Measurements from ENCODE around the gene IRF7. TPM values are rescaled to one million over a fixed set of nuclear protein-coding genes. Genes with fewer than 3 reads are reported as not detected.

IRF7 gene
- total RNA-seq, 1 donor from 2014 or later, result 19.6 TPM

DNA sequence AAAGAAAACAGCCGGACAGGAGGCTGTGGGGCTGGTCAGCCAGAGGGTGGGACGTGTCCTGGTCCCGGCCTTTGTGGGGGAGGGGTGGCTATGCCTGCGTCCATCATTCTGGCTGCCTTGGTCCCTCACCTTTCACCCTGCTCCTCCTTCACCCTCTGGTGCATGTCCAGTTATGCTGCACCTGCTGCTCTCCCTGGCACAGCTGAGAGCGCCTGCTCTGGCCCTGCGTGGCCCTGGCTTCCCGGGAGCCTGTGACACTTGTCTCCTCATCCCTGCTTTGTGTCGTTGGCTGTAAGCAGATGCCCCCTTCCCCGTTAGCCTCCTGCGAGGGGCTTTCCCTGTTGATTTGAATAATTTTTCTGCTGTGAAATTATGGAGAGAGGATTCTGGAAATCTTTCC lies 22.8 kb downstream of the IRF7 start:
- ATAC-seq (no peak), DNase-seq (ENCODE audit: low spot score) (no peak)
- intact Hi-C loops (cut with DNase I), result no loop called here

GRCh38 chr11:592501-592900 lies 23.2 kb downstream of the IRF7 start:
- intact Hi-C loops (cut with DNase I), result no loop called here
- DNase-seq (ENCODE audit: low spot score) (no peak), ATAC-seq (no peak)

DNA sequence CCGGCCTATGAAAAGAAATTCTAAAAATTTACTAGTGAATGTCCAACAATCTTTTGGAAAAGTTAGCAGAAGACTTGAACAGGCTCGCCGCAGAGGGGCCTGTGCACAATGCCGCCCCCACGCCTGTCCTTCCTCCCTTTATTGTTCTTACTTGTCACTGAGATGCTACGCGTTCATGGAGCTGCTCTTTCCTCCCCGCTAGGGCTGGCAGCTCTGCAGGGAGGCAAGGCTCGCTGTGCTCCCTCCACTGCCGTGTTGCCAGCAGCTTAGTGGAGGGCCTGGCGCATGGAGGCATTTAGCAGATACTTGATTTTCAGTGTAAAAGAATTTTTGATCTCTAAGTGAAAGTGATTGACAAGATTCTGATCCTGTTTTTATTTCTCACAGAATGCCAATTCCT lies 24.8 kb downstream of the IRF7 start:
- no peak for DNase-seq (ENCODE audit: low spot score)
- no peak for ATAC-seq
- intact Hi-C loops (cut with DNase I), result no loop called here

- DNase-seq (ENCODE audit: low spot score) (no peak), ATAC-seq (no peak)
- intact Hi-C loops (cut with DNase I), result no loop called here
These were observed 26.0 kb downstream of the IRF7 start for GRCh38 chr11:589798-590197.

DNA sequence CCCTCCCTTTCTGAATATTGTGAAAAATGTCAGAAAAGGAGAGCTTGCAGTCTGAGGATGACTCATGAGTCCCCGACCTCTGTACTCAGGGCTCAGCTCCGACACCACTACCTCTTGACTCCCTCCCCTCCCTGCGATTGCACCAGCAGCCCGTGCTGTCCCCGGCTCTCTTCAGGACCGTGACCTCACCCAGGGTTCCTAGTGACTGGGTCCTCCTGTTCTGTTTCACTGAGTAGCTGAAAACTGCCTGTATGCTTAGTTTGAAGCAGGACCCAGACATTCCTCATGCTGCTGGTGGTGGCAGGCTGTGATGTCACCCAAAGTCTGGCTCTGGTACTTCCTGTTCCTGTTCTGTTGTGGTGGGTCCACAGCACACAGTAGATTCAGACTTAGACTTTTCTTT lies 27.8 kb downstream of the IRF7 start:
- ATAC-seq, result no peak
- no peak for DNase-seq (ENCODE audit: low spot score)
- intact Hi-C loops (cut with DNase I), result no loop called here

DNA sequence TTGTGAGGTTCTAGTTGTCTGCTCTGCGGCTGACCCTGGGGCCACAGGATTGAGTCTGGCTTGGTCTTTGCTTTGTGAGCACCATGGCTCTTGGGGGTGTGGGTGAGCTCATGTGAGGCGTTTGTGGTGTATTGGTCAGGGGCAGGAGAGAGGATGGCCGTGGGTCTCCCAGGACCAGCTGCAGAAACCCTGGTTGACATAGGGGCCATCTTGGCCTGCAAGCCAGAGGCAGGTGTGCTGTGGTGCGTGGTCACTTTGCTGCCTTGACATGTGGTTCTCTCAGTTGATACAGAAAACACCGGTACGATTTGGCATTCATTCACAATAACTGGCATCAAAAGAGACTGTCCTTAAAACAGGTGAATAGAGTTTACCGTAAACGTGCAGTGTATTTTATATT lies 28.2 kb downstream of the IRF7 start:
- intact Hi-C loops (cut with DNase I), result no loop called here
- no peak for ATAC-seq
- DNase-seq (ENCODE audit: low spot score), result no peak

- peak; percentile 33 for ATAC-seq
- DNase-seq (ENCODE audit: low spot score), result no peak
- intact Hi-C loops (cut with DNase I), result no loop called here
These were observed 29.1 kb downstream of the IRF7 start for GRCh38 chr11:586376-587316.

DNA sequence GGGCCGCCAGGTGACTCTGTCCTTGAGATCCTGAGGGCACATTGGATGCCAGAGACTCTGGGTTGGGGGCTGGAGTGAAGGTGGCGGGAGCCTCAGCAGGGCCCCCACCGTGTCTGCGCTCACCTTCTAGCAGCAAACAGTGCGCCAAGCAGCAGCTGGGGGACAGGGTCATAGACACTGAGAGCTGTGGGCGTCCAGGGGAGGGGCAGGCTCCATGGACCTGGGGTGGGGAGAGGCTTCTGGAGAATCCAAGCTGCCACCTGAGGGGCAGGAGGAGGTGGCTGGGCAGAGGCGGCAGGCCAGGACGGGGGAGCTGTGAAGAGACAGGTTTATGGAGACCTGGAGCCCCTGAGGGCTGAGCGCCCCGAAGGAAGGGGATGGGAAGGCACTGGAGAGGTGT lies 31.5 kb downstream of the IRF7 start:
- ATAC-seq (no peak), DNase-seq (ENCODE audit: low spot score) (no peak)
- intact Hi-C loops (cut with DNase I), result no loop called here

DNA sequence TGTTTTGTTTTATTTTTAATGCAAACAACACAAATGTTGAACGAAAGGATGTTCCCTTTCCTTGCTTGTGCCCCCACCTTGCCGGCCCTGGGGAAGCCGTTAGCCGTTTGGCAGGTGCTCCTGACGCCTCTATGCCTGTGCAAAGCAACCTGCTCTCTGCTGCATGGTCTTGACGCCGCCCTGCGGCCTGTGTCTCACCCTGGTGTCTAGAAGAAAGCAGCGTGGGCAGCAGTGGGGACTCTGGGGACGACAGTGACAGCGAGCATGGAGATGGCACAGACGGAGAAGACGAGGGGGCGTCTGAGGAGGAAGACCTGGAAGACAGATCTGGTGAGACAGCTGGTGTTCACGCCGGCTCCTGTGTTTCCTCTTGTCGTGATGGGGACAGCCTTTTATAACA lies 34.0 kb downstream of the IRF7 start:
- ATAC-seq (no peak), DNase-seq (ENCODE audit: low spot score) (no peak)
- intact Hi-C loops (cut with DNase I), result no loop called here

- DNase-seq (ENCODE audit: low spot score), result no peak
- intact Hi-C loops (cut with DNase I), result no loop called here
- ATAC-seq, result no peak
These were observed 34.4 kb downstream of the IRF7 start for GRCh38 chr11:581342-581741.

- no peak for ATAC-seq
- DNase-seq (ENCODE audit: low spot score), result no peak
- intact Hi-C loops (cut with DNase I), result no loop called here
These were observed 35.7 kb downstream of the IRF7 start for GRCh38 chr11:579830-580601.

DNA sequence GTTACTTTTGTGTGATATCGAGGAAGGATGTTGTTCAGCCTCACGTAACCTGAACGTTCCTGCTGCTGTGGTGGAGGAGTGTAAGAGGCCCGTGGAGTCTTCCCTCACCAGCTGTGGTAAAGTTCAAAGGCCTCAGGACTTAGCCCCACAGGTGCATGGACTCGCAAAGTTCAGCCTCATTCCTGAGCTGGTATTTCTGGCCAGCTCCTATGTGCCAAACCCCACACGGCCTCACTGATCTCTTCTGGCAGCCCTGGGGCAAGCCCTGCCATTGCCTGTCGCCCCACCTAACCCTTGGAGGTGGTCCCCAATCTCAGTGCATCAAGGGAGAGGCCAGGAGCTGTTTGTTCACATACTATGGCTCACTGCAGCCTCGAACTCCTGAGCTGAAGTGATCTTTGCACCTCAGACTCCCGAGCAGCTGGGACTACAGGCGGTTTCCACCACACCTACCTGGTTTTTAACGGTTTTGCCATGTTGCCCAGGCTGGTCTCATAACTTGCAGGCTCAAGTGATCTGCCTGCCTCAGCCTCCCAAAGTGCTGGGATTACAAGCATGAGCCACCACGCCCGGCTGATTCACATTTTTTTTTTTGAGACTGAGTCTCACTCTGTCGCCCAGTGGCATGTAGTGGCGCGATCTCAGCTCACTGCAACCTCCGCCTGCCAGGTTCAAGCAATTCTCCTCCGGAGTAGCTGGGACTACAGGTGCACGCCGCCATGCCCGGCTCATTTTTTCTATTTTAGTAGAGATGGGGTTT lies 37.3 kb downstream of the IRF7 start:
- intact Hi-C loops (cut with DNase I), result no loop called here
- no peak for DNase-seq (ENCODE audit: low spot score)
- no peak for ATAC-seq

DNA sequence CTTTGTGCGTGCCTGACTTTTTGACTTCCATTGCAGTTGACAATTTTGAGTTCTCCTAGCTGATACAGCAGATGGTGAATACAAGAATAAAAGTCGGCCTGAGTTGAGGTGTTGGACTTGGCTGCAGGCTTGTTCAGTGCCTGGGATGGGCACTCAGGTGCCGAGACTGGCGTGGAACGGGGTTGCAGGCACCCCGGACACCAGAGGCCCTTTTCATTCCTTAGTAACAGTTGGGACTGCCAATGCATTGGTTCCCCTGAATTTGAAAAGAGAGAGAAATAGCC lies 38.2 kb downstream of the IRF7 start:
- intact Hi-C loops (cut with DNase I), result no loop called here
- DNase-seq (ENCODE audit: low spot score) (no peak), ATAC-seq (no peak)

GRCh38 chr11:576811-577610 lies 38.7 kb downstream of the IRF7 start:
- ATAC-seq (no peak), DNase-seq (ENCODE audit: low spot score) (no peak)
- intact Hi-C loops (cut with DNase I), result no loop called here

GRCh38 chr11:575996-576768 lies 39.6 kb downstream of the IRF7 start, which contains the start of gene PHRF1:
PHRF1 (plus strand) TSS chr11:576470; CDS start chr11:581513, 5,043 bp downstream.
- intact Hi-C loops (cut with DNase I), result no loop called here
- peak; percentile 98 for DNase-seq (ENCODE audit: low spot score)
- peak; percentile 97 for ATAC-seq

DNA sequence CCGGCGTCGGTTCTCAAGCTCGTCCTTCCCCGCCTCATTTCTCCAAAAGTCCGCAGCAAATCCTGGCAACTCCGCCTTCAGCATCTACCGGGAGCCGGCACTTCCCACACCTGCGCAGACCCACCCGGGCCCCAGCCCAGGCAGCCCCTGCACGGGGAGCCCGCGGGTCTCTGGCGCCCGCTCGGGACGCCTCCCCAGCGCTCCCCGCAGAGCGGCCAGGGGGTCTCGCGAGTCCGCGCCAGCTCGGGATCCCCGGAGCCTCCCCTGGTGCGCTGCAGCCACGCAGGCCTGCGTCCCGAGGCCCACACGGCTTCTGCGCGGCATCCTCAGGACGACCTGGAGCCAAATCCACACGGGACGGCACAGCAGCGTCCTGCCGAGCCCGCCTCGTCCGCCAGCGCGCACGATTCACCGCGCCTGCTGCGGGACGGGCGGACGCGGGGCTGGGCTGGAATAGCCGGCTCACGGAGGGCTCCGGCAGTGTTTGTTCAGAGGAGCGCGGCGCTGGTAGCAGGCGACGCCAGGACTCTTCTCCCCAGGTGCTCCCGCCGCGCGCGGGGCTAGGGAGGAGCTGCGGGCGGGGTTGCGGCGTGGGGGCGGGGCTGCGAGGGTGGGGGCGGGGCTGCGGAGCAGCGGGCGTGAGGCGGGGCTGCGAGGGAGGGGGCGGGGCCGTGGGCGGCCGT lies 40.3 kb downstream of the IRF7 start:
- peak; percentile 2 for ATAC-seq
- intact Hi-C loops (cut with DNase I), result no loop called here
- DNase-seq (ENCODE audit: low spot score), result peak; percentile 70

GRCh38 chr11:574632-575312 lies 41.0 kb downstream of the IRF7 start:
- ATAC-seq, result no peak

More at GRCh38 chr11:574632-575312, 41.0 kb downstream of the IRF7 start:
- DNase-seq (ENCODE audit: low spot score), result no peak
- intact Hi-C loops (cut with DNase I), result no loop called here
